ENCODE data around the gene IKZF4.

Gene IKZF4

GRCh38 chr12:56080556-56081138, 59.8 kb downstream of the IKZF4 start:
- peak overlapping the region; percentile 80 for H3K27ac ChIP-seq
- no peak overlapping the region for H3K9ac ChIP-seq

DNA sequence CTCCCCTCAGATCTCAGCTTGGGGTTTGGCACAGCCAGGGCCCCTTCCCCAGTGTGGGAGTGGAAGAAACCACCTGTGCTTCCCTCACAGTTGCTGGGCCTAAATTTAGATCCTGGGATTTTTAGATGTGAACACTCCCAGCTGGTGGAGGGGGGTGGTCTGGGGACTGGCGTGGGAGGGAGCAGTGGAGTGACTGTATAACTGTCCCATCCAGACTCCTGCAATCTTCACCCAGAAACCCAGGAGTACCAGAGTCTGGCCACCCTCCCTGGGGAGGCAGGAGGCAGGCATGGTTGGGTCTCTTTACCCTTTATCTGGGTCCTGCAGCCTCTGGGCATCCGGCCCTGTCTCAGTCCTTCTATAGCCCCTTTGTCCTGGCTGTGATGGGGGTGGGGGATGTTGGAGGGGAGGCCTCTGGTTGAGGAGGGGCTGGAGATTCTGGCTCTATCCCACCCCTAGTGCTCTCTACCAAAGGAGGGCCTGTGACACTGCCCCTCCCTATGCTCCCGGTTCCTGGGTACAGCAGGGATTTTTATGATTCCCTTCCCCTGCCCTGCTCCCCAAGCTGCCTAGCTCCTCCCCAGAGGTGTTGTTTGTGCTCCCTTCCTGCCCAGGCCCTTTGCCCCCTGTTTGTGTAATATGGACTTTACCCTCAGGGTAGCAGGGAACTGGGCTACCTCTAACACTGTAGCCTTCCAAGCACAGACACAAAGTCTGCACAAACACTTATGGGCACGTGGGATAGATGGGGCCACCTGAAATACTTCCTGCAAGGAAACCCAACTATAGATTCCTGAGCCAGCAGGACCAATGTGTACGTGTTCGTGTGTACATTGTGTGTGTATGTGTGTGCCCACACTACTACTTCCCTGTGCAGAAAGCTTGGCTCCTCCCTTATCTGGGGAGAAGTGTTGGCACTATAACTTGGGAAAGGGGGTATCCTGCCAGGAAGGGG, 60.8 kb downstream of the IKZF4 start:
- Histone ChIP-seq H3K4me2 (ENCODE audit: low read length) (peak overlapping the region; percentile 98), H3K27me3 (ENCODE audit: control insufficient read depth, insufficient read depth, low read length) (no peaks in the 10 kb centered on the region), H3K79me2 (no peaks in the 10 kb centered on the region), H3K9ac (no peak overlapping the region), H2AFZ (no peak overlapping the region), H3K27ac (no peak overlapping the region), H3K9me3 (ENCODE audit: control insufficient read depth, low read length) (no peaks in the 10 kb centered on the region), H3K4me3 (ENCODE audit: low read depth, low read length) (peak overlapping the region; percentile 75), H3K4me1 (peaks cover 8% of the 10 kb centered on the region), H3K36me3 (ENCODE audit: control insufficient read depth, insufficient read depth, low read length) (no peaks in the 10 kb centered on the region)
- no peak for TF ChIP-seq CTCF (IDR thresholded peaks at IDR 0.05)

More at GRCh38 chr12:56080556-56081138, 59.8 kb downstream of the IKZF4 start:
- H3K4me3 ChIP-seq (ENCODE audit: low read depth, low read length): peak overlapping the region; percentile 75
- H3K4me2 ChIP-seq (ENCODE audit: low read length): peak overlapping the region; percentile 98
- H2AFZ ChIP-seq: peak overlapping the region; percentile 95
- H3K27me3 ChIP-seq (ENCODE audit: control insufficient read depth, insufficient read depth, low read length): no peaks in the 10 kb centered on the region
- no peaks in the 10 kb centered on the region for H3K9me3 ChIP-seq (ENCODE audit: control insufficient read depth, low read length)
- no peaks in the 10 kb centered on the region for H3K79me2 ChIP-seq
- TF ChIP-seq CTCF (IDR thresholded peaks at IDR 0.05): no peak
- H3K36me3 ChIP-seq (ENCODE audit: control insufficient read depth, insufficient read depth, low read length): no peaks in the 10 kb centered on the region
- peaks cover 3% of the 10 kb centered on the region for H3K4me1 ChIP-seq

GRCh38 chr12:56082382-56082781, 61.5 kb downstream of the IKZF4 start:
- Histone ChIP-seq H3K27ac (no peak overlapping the region), H3K79me2 (no peaks in the 10 kb centered on the region), H3K9me3 (ENCODE audit: control insufficient read depth, low read length) (no peaks in the 10 kb centered on the region), H3K4me1 (peaks cover 8% of the 10 kb centered on the region), H2AFZ (no peak overlapping the region), H3K9ac (no peak overlapping the region), H3K4me2 (ENCODE audit: low read length) (peak overlapping the region; percentile 98), H3K4me3 (ENCODE audit: low read depth, low read length) (no peak overlapping the region), H3K27me3 (ENCODE audit: control insufficient read depth, insufficient read depth, low read length) (no peaks in the 10 kb centered on the region), H3K36me3 (ENCODE audit: control insufficient read depth, insufficient read depth, low read length) (no peaks in the 10 kb centered on the region)
- no peak for TF ChIP-seq CTCF (IDR thresholded peaks at IDR 0.05)

GRCh38 chr12:56082967-56083366, 62.1 kb downstream of the IKZF4 start:
- no peak overlapping the region for H3K27ac ChIP-seq
- H3K36me3 ChIP-seq (ENCODE audit: control insufficient read depth, insufficient read depth, low read length): no peaks in the 10 kb centered on the region
- no peaks in the 10 kb centered on the region for H3K27me3 ChIP-seq (ENCODE audit: control insufficient read depth, insufficient read depth, low read length)
- no peak for TF ChIP-seq CTCF (IDR thresholded peaks at IDR 0.05)
- no peaks in the 10 kb centered on the region for H3K9me3 ChIP-seq (ENCODE audit: control insufficient read depth, low read length)
- no peak overlapping the region for H3K4me3 ChIP-seq (ENCODE audit: low read depth, low read length)
- no peak overlapping the region for H3K9ac ChIP-seq
- H3K4me2 ChIP-seq (ENCODE audit: low read length): no peak overlapping the region
- H3K79me2 ChIP-seq: no peaks in the 10 kb centered on the region
- H2AFZ ChIP-seq: no peak overlapping the region
- H3K4me1 ChIP-seq: peaks cover 8% of the 10 kb centered on the region
